CD4-positive, alpha-beta T cell treated with Interleukin-17A for 4 hours (primary cell): ENCODE results near the gene TCF7L1.
A peak's percentile ranks its signal among the peaks of the same experiment; 100 is the strongest.

Experiments used
- DNase-seq: peaks from one replicate; pipeline ENCODE4 v3.0.0-alpha.2; 2020; ENCODE audit warnings: mixed read lengths

Gene TCF7L1

GRCh38 chr2:85231952-85232351 lies 98.8 kb downstream of the TCF7L1 start:
- no peak for DNase-seq

GRCh38 chr2:85234868-85235267 lies 101.7 kb downstream of the TCF7L1 start:
- DNase-seq = no peak

GRCh38 chr2:85235281-85235680 lies 102.1 kb downstream of the TCF7L1 start:
- no peak for DNase-seq

- DNase-seq = no peak
These were observed 102.9 kb downstream of the TCF7L1 start for GRCh38 chr2:85236084-85236483.

GRCh38 chr2:85237849-85238565 lies 104.8 kb downstream of the TCF7L1 start:
- no peak for DNase-seq

GRCh38 chr2:85238607-85239006 lies 105.4 kb downstream of the TCF7L1 start:
- no peak for DNase-seq

- no peak for DNase-seq
These were observed 105.9 kb downstream of the TCF7L1 start for GRCh38 chr2:85239102-85239501.

- no peak for DNase-seq
These were observed 106.9 kb downstream of the TCF7L1 start for GRCh38 chr2:85240055-85240454.

- no peak for DNase-seq
These were observed 109.1 kb downstream of the TCF7L1 start for GRCh38 chr2:85242321-85242720.

- DNase-seq = peak; percentile 15
These were observed 110.2 kb downstream of the TCF7L1 start for GRCh38 chr2:85243101-85244072.

GRCh38 chr2:85244828-85245227 lies 111.6 kb downstream of the TCF7L1 start:
- DNase-seq = no peak

GRCh38 chr2:85245891-85246290 lies 112.7 kb downstream of the TCF7L1 start:
- DNase-seq = no peak

- DNase-seq = no peak
These were observed 113.2 kb downstream of the TCF7L1 start for GRCh38 chr2:85246348-85246747.

GRCh38 chr2:85247610-85248009 lies 114.4 kb downstream of the TCF7L1 start:
- DNase-seq = no peak

- DNase-seq = no peak
These were observed 115.7 kb downstream of the TCF7L1 start for GRCh38 chr2:85248773-85249509.

- no peak for DNase-seq
These were observed 116.9 kb downstream of the TCF7L1 start for GRCh38 chr2:85250045-85250444.

GRCh38 chr2:85251070-85251616 lies 118.0 kb downstream of the TCF7L1 start:
- DNase-seq = no peak

- DNase-seq = no peak
These were observed 120.7 kb downstream of the TCF7L1 start for GRCh38 chr2:85253890-85254289.

GRCh38 chr2:85254540-85255300 lies 121.5 kb downstream of the TCF7L1 start:
- no peak for DNase-seq

- DNase-seq = no peak
These were observed 122.2 kb downstream of the TCF7L1 start for GRCh38 chr2:85255456-85255812.

- no peak for DNase-seq
These were observed 122.8 kb downstream of the TCF7L1 start for GRCh38 chr2:85255813-85256594.
